ENCODE data around the gene PCGF6. TPM values are rescaled to one million over a fixed set of nuclear protein-coding genes. Genes with fewer than 3 reads are reported as not detected.

The PCGF6 gene
- total RNA-seq, 1 donor from 2014 or later = 10.3 TPM

GRCh38 chr10:103334567-103334966, 16.4 kb downstream of the PCGF6 start:
- Mint-ChIP-seq H3K36me3 (ENCODE audit: low read depth, unreplicated experiment) (peaks cover 5% of the 10 kb centered on the region), H3K27me3 (ENCODE audit: low read depth, unreplicated experiment) (no peaks in the 10 kb centered on the region), H3K4me3 (ENCODE audit: unreplicated experiment) (no peak overlapping the region), H3K27ac (ENCODE audit: unreplicated experiment) (no peak overlapping the region), H3K9me3 (ENCODE audit: unreplicated experiment) (no peaks in the 10 kb centered on the region), H3K4me1 (ENCODE audit: low read depth, unreplicated experiment) (no peaks in the 10 kb centered on the region)
- Histone ChIP-seq H3K27me3 (ENCODE audit: insufficient read depth, low read length) (no peaks in the 10 kb centered on the region), H3K9ac (ENCODE audit: low read length) (no peak overlapping the region), H3K79me2 (ENCODE audit: insufficient read depth, low read length) (no peaks in the 10 kb centered on the region), H3K9me3 (ENCODE audit: insufficient read depth, low read depth, low read length) (no peaks in the 10 kb centered on the region), H3K27ac (ENCODE audit: low read depth, low read length) (no peak overlapping the region), H3K36me3 (ENCODE audit: insufficient read depth, low read length) (peaks cover 21% of the 10 kb centered on the region), H3K4me2 (ENCODE audit: low read length) (no peak overlapping the region), H2AFZ (ENCODE audit: low read depth, low read length) (no peak overlapping the region), H3K4me3 (ENCODE audit: insufficient read depth, low read depth, low read length) (no peak overlapping the region), H3K4me1 (ENCODE audit: insufficient read depth, low read length) (no peaks in the 10 kb centered on the region), H4K20me1 (ENCODE audit: insufficient read depth, low read length) (peaks cover 4% of the 10 kb centered on the region)
- FAIRE-seq = no peak
- TF ChIP-seq EZH2 (IDR thresholded peaks at IDR 0.05; ENCODE audit: insufficient read depth, low read length) (no peak), CTCF (IDR thresholded peaks at IDR 0.05; ENCODE audit: insufficient read depth, low read depth, low read length) (no peak)
- no peak for DNase-seq (ENCODE audit: low read depth)

DNA sequence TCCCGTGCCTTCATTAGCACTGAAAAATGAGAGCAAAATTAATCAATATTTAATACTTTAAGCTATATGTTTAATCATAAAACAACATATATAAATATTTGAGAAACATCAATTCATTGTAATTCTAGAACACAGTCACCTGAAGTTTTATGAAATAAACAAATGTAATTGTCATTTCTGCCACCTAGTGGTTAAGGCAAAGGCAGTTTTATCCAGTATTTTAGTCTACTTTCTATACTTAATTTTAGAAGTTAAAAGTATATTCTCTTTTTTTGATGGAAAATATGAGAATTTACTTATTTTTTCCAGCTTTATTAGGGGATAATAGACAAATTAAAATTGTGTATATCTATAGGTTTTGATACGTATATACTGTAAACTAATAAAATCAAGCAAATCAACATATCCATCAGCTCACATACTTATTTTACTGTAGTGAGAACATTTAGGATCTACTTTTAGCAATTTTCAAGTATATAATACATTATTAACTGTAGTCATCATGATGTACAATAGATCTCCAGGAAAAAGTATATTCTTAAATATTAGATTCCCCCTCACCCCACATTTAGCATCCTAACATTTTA, 16.9 kb downstream of the PCGF6 start:
- Mint-ChIP-seq H3K36me3 (ENCODE audit: low read depth, unreplicated experiment) (peaks cover 5% of the 10 kb centered on the region), H3K9me3 (ENCODE audit: unreplicated experiment) (no peaks in the 10 kb centered on the region), H3K27me3 (ENCODE audit: low read depth, unreplicated experiment) (no peaks in the 10 kb centered on the region), H3K4me3 (ENCODE audit: unreplicated experiment) (no peak overlapping the region), H3K27ac (ENCODE audit: unreplicated experiment) (no peak overlapping the region), H3K4me1 (ENCODE audit: low read depth, unreplicated experiment) (no peaks in the 10 kb centered on the region)
- TF ChIP-seq EZH2 (IDR thresholded peaks at IDR 0.05; ENCODE audit: insufficient read depth, low read length) = no peak
- peak; percentile 56 for TF ChIP-seq CTCF (IDR thresholded peaks at IDR 0.05; ENCODE audit: insufficient read depth, low read depth, low read length)
- no peak overlapping the region for H2AFZ ChIP-seq (ENCODE audit: low read depth, low read length)
- no peak overlapping the region for H3K9ac ChIP-seq (ENCODE audit: low read length)
- DNase-seq (ENCODE audit: low read depth) (peak; percentile 4), FAIRE-seq (no peak)
- peaks cover 4% of the 10 kb centered on the region for H4K20me1 ChIP-seq (ENCODE audit: insufficient read depth, low read length)
- H3K4me2 ChIP-seq (ENCODE audit: low read length) = no peak overlapping the region
- H3K36me3 ChIP-seq (ENCODE audit: insufficient read depth, low read length) = peaks cover 21% of the 10 kb centered on the region
- no peaks in the 10 kb centered on the region for H3K79me2 ChIP-seq (ENCODE audit: insufficient read depth, low read length)
- H3K4me3 ChIP-seq (ENCODE audit: insufficient read depth, low read depth, low read length) = no peak overlapping the region
- no peaks in the 10 kb centered on the region for H3K4me1 ChIP-seq (ENCODE audit: insufficient read depth, low read length)
- H3K9me3 ChIP-seq (ENCODE audit: insufficient read depth, low read depth, low read length) = no peaks in the 10 kb centered on the region
- H3K27me3 ChIP-seq (ENCODE audit: insufficient read depth, low read length) = no peaks in the 10 kb centered on the region
- no peak overlapping the region for H3K27ac ChIP-seq (ENCODE audit: low read depth, low read length)

DNA sequence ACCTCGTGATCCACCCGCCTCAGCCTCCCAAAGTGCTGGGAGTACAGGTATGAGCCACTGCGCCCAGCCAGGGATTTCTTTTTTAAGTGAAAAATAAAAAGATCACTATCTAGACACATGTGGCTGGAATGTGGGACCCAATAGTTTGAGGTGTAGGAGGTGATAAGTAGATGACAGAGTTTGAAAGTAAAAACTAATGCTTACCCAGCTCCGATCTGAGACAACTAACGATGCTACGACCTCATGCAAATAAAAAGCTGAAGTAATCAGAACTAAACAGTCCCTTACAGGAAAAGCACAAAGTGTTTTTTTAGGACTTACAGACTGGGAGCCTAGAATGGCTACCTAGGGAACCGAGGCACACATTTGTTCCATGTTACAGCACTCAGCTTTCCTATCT, 23.0 kb downstream of the PCGF6 start:
- Histone ChIP-seq H3K27ac (ENCODE audit: low read depth, low read length) (no peak overlapping the region), H3K4me2 (ENCODE audit: low read length) (no peak overlapping the region), H3K9me3 (ENCODE audit: insufficient read depth, low read depth, low read length) (no peaks in the 10 kb centered on the region), H2AFZ (ENCODE audit: low read depth, low read length) (no peak overlapping the region), H3K79me2 (ENCODE audit: insufficient read depth, low read length) (no peaks in the 10 kb centered on the region), H4K20me1 (ENCODE audit: insufficient read depth, low read length) (no peaks in the 10 kb centered on the region), H3K27me3 (ENCODE audit: insufficient read depth, low read length) (no peaks in the 10 kb centered on the region), H3K4me1 (ENCODE audit: insufficient read depth, low read length) (no peaks in the 10 kb centered on the region), H3K36me3 (ENCODE audit: insufficient read depth, low read length) (peaks cover 16% of the 10 kb centered on the region), H3K4me3 (ENCODE audit: insufficient read depth, low read depth, low read length) (no peak overlapping the region), H3K9ac (ENCODE audit: low read length) (no peak overlapping the region)
- H3K4me3 Mint-ChIP-seq (ENCODE audit: unreplicated experiment) = no peak overlapping the region
- FAIRE-seq (no peak), DNase-seq (ENCODE audit: low read depth) (no peak)
- TF ChIP-seq EZH2 (IDR thresholded peaks at IDR 0.05; ENCODE audit: insufficient read depth, low read length) = no peak
- no peak for TF ChIP-seq CTCF (IDR thresholded peaks at IDR 0.05; ENCODE audit: insufficient read depth, low read depth, low read length)
- no peaks in the 10 kb centered on the region for H3K4me1 Mint-ChIP-seq (ENCODE audit: low read depth, unreplicated experiment)
- H3K27me3 Mint-ChIP-seq (ENCODE audit: low read depth, unreplicated experiment) = no peaks in the 10 kb centered on the region
- no peaks in the 10 kb centered on the region for H3K9me3 Mint-ChIP-seq (ENCODE audit: unreplicated experiment)
- H3K36me3 Mint-ChIP-seq (ENCODE audit: low read depth, unreplicated experiment) = peaks cover 5% of the 10 kb centered on the region
- no peak overlapping the region for H3K27ac Mint-ChIP-seq (ENCODE audit: unreplicated experiment)

Data from astrocyte (in vitro differentiated cells and primary cell).